Smooth muscle cell (in vitro differentiated cells): Measurements from ENCODE around the gene C11orf86. TPM values are rescaled to one million over a fixed set of nuclear protein-coding genes. Genes with fewer than 3 reads are reported as not detected.

ENCODE experiments used
- DNase-seq: peaks from one replicate; lab custom pipeline; 2025; ENCODE audit not compliant: unreplicated experiment; lab: John Stamatoyannopoulos, UW
- H2AFZ ChIP-seq: fragments of 200-600 bp; sonication (generic); 2 replicates; pipeline ENCODE4 v1.6.0; 2016; ENCODE audit warnings: antibody characterized with exemption, low read depth, mild to moderate bottlenecking
- H3F3A ChIP-seq: fragments of 200-600 bp; sonication (generic); 2 replicates; pipeline ENCODE4 v1.6.0; 2017; ENCODE audit warnings: antibody characterized with exemption, low read depth
- H3K27ac ChIP-seq: fragments of 200-600 bp; sonication (generic); 2 replicates; pipeline ENCODE4 v1.5.1; 2016; ENCODE audit warnings: low read depth, mild to moderate bottlenecking
- H3K27me3 ChIP-seq: fragments of 200-600 bp; sonication (generic); 2 replicates; pipeline ENCODE4 v1.6.1; 2016; ENCODE audit warnings: low read depth, mild to moderate bottlenecking
- H3K36me3 ChIP-seq: fragments of 200-600 bp; sonication (generic); 2 replicates; pipeline ENCODE4 v1.5.1; 2016; ENCODE audit warnings: low read depth
- H3K4me1 ChIP-seq: fragments of 200-600 bp; sonication (generic); 2 replicates; pipeline ENCODE4 v1.5.1; 2016; ENCODE audit warnings: low read depth
- H3K4me2 ChIP-seq: fragments of 200-600 bp; sonication (generic); 2 replicates; pipeline ENCODE4 v1.6.0; 2016; ENCODE audit warnings: mild to moderate bottlenecking
- H3K4me3 ChIP-seq: fragments of 200-600 bp; sonication (generic); 2 replicates; pipeline ENCODE4 v1.5.1; 2016; ENCODE audit warnings: mild to moderate bottlenecking
- H3K79me2 ChIP-seq: fragments of 200-600 bp; sonication (generic); 2 replicates; pipeline ENCODE4 v1.6.0; 2016; ENCODE audit warnings: low read depth, mild to moderate bottlenecking
- H3K9ac ChIP-seq: fragments of 200-600 bp; sonication (generic); 2 replicates; pipeline ENCODE4 v1.6.0; 2016; ENCODE audit warnings: low read depth
- H3K9me3 ChIP-seq: fragments of 200-600 bp; sonication (generic); replicated peaks from 2 replicates; pipeline ENCODE4 v1.5.1; 2016; ENCODE audit warnings: low read depth
- H4K20me1 ChIP-seq: fragments of 200-600 bp; sonication (generic); 2 replicates; pipeline ENCODE4 v1.6.0; 2016; ENCODE audit warnings: low read depth
- WGBS: methylation state at CpG from one replicate; pipeline ENCODE4 v1.1.7; 2016; ENCODE audit warnings: low lambda C conversion rate; 5-methylcytosine and 5-hydroxymethylcytosine counted together
- polyA plus RNA-seq: library from polyadenylated mRNA; unstranded; fragments of >200 nt; fragmentation: Nextera tagmentation; extraction: Ambion mirVana; gene quantifications from 2 replicates; pipeline ENCODE4 v1.2.1, GENCODE V29; 2016
- total RNA-seq: library from RNA; depleted of rRNA; stranded (reverse); fragments of >200 nt; gene quantifications from 2 replicates; pipeline ENCODE4 v1.2.3, GENCODE V29; 2014
- TF ChIP-seq, protein P1 (sequence below): fragments of 200-600 bp; sonication (generic); IDR thresholded peaks from 2 replicates; pipeline ENCODE4 v1.5.1; 2017; ENCODE audit warnings: borderline replicate concordance, mild to moderate bottlenecking, antibody characterized with exemption; ENCODE audit not compliant: insufficient read depth, poor library complexity, severe bottlenecking

The C11orf86 gene
- total and polyA plus RNA-seq, 2 experiments from 2014 or later: not detected

DNA sequence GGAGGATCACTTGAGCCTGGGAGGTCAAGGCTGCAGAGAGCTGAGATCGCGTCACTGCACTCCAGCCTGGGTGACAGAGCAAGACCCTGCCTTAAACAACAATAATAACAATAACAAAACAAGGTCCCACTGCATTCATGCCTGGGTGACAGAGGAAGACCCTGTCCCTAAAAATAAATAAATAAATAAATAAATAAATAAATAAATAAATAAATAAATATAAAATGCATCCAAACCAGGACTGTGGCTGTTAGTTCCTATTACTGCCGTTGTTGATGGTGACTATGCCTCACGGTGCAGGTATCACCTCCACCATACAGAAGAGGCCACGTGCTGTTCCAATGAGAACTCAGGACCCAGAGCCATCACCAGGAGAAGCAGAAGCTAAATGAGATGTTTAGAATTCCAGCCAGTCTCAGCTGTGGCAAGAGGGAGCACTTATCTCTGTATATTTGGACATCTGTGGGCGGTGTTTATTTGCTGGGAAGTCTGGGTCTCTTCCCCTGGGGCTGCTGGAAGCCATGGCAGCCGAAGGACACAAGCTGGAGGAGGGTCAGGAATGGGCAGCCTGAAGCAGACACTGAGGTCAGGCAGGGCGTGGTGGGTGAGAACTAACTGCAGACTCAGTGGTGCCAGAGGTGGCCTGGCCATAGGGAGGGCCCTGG, 21.6 kb downstream of the C11orf86 start:
- H3K9ac ChIP-seq: peak overlapping the region; percentile 17
- H4K20me1 ChIP-seq: no peaks in the 10 kb centered on the region
- H3K27me3 ChIP-seq: no peaks in the 10 kb centered on the region
- peak overlapping the region; percentile 81 for H3K27ac ChIP-seq
- H3K36me3 ChIP-seq: no peaks in the 10 kb centered on the region
- H3K79me2 ChIP-seq: no peaks in the 10 kb centered on the region
- no peak overlapping the region for H2AFZ ChIP-seq
- whole genome bisulfite sequencing: 28% methylated on average over 8 of the region's 8 CpGs
- H3K4me2 ChIP-seq: peak overlapping the region; percentile 22
- no peaks in the 10 kb centered on the region for H3K9me3 ChIP-seq
- no peaks in the 10 kb centered on the region for H3K4me1 ChIP-seq
- H3K4me3 ChIP-seq: no peak overlapping the region
- TF ChIP-seq, protein P1, sequence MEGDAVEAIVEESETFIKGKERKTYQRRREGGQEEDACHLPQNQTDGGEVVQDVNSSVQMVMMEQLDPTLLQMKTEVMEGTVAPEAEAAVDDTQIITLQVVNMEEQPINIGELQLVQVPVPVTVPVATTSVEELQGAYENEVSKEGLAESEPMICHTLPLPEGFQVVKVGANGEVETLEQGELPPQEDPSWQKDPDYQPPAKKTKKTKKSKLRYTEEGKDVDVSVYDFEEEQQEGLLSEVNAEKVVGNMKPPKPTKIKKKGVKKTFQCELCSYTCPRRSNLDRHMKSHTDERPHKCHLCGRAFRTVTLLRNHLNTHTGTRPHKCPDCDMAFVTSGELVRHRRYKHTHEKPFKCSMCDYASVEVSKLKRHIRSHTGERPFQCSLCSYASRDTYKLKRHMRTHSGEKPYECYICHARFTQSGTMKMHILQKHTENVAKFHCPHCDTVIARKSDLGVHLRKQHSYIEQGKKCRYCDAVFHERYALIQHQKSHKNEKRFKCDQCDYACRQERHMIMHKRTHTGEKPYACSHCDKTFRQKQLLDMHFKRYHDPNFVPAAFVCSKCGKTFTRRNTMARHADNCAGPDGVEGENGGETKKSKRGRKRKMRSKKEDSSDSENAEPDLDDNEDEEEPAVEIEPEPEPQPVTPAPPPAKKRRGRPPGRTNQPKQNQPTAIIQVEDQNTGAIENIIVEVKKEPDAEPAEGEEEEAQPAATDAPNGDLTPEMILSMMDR: no peak
- no peaks in the 10 kb centered on the region for H3F3A ChIP-seq
- DNase-seq: no peak

- Histone ChIP-seq H4K20me1 (no peaks in the 10 kb centered on the region), H3K27me3 (no peaks in the 10 kb centered on the region), H2AFZ (no peak overlapping the region), H3K9me3 (no peaks in the 10 kb centered on the region), H3K27ac (no peak overlapping the region), H3K4me1 (no peaks in the 10 kb centered on the region), H3K4me3 (no peak overlapping the region), H3K36me3 (no peaks in the 10 kb centered on the region), H3K4me2 (no peak overlapping the region), H3K9ac (no peak overlapping the region), H3K79me2 (no peaks in the 10 kb centered on the region), H3F3A (no peaks in the 10 kb centered on the region)
- TF ChIP-seq, protein P1: no peak
- DNase-seq: no peak
- 98% methylated on average over 7 of the region's 7 CpGs for WGBS
Observed at GRCh38 chr11:66999555-66999954, 24.5 kb downstream of the C11orf86 start.

GRCh38 chr11:67001332-67001731, 26.2 kb downstream of the C11orf86 start:
- Histone ChIP-seq H3K9ac (no peak overlapping the region), H3K4me3 (no peak overlapping the region)
- 96% methylated on average over 5 of the region's 5 CpGs for WGBS

More at GRCh38 chr11:67001332-67001731, 26.2 kb downstream of the C11orf86 start:
- Histone ChIP-seq H3K4me2 (no peak overlapping the region), H3K27me3 (no peaks in the 10 kb centered on the region), H3K9me3 (no peaks in the 10 kb centered on the region), H3K36me3 (no peaks in the 10 kb centered on the region), H3K4me1 (no peaks in the 10 kb centered on the region), H4K20me1 (no peaks in the 10 kb centered on the region), H3K27ac (no peak overlapping the region), H3K79me2 (no peaks in the 10 kb centered on the region), H3F3A (no peaks in the 10 kb centered on the region), H2AFZ (no peak overlapping the region)
- no peak for DNase-seq
- TF ChIP-seq, protein P1: no peak
